GM12872 (cell line): ENCODE results near the gene ARVCF.

ENCODE experiments used
- TF ChIP-seq, protein P1 (sequence below): IDR thresholded peaks from 3 replicates; pipeline ENCODE4 v1.5.1; 2011; ENCODE audit warnings: low read depth, mild to moderate bottlenecking, low read length, moderate library complexity; ENCODE audit not compliant: insufficient read depth

The ARVCF gene

DNA sequence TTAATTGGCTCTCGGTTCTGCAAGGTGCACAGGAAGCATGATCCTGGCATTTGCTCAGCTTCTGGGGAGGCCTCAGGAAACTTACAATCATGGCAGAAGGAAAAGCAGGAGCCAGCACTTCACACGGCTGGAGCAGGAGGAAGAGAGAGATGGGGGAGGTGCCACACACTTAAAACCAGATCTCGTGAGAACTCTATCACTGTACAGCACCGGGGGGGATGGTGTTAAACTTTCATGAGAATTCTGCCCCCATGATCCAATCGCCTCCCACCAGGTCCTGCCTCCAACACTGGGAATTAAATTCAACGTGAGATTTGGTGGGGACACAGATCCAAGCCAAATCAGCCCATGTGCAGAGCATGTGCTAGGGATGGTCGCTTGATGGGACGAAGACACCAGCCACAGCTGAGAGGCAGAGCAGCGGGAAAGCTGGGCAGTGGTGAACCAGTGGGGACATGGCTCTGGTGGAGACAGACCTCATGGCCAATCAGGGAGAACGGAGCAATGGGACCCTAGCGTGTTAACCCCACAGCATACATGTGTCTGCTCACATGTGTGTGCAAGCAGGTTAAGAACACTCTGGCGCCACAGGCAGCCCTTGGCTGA is 10.5 kb upstream of the ARVCF start:
- TF ChIP-seq, protein P1, sequence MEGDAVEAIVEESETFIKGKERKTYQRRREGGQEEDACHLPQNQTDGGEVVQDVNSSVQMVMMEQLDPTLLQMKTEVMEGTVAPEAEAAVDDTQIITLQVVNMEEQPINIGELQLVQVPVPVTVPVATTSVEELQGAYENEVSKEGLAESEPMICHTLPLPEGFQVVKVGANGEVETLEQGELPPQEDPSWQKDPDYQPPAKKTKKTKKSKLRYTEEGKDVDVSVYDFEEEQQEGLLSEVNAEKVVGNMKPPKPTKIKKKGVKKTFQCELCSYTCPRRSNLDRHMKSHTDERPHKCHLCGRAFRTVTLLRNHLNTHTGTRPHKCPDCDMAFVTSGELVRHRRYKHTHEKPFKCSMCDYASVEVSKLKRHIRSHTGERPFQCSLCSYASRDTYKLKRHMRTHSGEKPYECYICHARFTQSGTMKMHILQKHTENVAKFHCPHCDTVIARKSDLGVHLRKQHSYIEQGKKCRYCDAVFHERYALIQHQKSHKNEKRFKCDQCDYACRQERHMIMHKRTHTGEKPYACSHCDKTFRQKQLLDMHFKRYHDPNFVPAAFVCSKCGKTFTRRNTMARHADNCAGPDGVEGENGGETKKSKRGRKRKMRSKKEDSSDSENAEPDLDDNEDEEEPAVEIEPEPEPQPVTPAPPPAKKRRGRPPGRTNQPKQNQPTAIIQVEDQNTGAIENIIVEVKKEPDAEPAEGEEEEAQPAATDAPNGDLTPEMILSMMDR, result no peak

DNA sequence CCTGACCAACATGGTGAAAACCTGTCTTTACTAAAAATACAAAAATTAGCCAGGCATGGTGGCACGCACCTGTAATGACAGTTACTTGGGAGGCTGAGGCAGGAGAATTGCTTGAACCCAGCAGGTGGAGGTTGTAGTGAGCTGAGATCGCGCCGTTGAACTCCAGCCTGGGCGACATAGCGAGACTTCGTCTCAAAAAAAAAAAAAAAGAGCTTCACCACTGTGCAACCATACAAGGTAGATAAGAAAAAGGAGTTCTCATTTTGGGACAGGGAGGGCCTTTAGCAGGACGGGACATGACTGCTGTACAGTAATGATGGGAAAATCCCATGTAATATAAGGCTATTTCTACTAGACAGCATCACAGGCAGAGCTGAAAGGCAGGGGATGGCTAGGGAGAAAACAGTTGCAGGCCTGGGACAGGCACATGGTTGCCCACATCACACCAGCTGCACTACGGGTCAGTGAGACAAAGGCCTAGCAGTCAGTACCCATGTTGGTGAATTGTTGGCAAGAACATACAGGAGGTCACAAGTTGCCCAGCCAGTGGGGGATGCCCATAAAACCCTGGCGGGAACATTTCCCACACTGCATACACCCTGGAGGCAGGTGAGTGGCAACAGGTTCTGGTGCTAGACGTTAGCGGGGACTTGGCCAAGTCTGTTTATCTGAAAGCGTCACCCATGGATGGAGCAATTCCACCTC is 9.7 kb upstream of the ARVCF start:
- TF ChIP-seq, protein P1, result no peak

DNA sequence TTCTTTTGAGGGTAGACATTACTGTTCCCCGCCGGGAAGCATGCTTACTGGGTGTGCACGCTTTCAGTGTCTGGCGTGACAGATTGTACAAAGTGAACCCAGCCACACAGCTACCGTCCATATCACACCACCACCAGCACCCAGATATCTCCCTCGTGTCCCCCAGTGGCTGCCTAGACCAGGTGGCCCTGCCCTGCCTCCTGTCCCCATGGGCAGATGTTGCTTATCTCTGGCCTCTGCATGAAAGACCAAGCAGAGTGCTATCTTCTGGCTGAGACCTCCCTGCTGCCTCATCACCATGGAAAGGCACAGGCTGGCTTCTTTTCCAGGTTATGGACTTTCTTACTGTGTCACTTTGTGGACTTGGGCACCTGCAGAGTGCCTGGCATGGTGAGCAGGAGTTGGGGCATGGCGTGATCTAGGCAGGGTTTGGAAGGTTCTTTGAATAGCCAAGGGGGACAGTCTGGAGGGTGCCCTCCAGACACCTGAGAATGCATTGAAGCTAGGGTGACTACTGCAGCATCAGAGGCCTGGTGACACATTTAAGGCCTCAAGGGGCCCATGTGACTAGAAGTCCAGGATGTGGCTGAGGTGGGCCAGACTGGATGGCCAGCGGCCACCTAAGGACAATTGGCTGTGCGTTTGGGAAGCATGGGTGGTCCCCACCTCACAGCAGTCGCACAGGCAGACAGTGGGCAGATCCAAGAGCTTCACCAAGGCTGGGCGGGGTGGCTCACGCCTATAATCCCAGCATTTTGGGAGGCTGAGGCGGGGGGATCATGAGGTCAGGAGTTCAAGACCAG is 9.0 kb upstream of the ARVCF start:
- TF ChIP-seq, protein P1, result no peak

DNA sequence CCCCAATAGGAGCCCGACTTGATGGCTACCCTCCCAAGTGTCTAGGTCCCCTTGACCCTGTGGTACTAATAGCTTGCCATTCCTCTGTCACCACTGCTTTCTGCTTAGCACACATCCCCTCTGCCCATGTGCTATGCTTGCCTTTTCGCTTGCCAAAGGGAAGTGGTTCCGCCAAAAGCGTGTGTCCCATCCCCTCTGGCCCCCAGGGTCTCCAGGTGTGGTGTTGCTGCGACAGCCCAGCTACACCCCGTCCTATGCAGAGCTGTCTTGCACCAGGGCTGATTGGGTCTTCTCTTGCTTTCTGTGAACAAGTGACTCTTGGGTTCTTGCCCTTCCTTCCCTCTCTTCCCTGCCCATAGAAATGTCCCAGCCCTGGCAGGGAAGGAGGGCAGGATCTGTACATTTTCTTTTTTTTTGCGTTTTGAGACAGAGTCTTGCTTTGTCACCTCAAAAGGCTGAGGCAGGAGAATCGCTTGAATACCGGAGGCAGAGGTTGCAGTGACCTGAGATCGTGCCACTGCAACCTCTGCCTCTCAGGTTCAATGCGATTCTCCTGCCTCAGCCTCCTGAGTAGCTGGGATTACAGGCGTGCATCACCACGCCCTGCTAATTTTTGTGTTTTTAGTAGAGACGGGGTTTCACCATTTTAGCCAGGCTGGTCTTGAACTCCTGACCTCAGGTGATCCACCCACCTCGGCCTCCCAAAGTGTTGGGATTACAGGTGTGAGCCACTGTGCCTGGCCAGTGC is 8.2 kb upstream of the ARVCF start:
- TF ChIP-seq, protein P1, result no peak

DNA sequence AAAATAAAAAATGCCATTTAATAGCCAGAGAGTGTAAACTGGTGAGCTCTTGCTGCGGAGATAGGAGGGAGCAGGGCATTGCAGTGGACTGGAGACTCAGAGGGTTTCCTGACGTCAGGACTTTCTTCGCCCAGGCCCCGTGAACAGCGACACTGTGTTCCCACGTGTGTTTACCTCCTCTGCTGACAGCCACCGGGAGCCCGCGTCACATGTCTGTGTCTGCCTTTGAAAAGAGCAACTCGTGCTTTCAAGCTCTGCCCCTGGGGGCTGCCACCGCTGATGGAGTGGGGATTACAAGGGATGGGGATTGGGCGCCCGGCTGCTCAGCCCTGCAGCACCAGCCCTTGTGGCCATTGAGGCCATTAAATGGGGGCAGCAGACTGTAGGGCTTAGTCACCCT is 7.6 kb upstream of the ARVCF start:
- TF ChIP-seq, protein P1, result no peak

DNA sequence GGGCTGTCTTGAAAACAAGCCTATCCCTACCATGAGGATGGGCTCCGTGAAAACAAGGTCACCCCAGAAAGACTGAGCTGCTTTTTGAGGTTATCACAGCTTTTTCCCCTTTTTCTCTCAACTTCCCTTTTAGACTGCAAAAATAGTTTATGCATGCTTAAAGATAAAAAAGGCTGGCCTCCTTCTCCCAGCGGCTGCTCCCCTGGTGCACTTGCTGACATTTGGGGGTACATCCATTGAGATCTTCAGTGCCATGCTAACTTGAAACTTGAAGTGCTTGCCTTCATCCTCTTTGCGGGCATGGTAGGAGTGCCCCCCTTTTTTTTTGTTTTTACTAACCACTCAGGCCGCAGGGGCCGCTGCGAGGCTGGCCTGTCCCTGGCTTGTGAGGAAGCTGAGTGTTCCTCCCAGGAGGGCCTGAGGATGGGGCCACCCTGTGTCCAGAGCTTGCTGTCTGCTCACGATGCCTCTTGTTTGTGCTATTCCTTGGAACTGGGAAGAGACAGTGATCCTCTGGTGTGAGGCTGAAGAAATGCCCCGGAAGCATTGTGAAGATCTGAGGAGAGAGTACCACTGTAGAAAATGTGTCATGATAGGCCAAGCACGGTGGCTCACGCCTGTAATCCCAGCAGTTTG is 6.5 kb upstream of the ARVCF start:
- TF ChIP-seq, protein P1, result no peak
